ENCODE measurements around the gene PPP1R9A. TPM values are rescaled to one million over a fixed set of nuclear protein-coding genes. Genes with fewer than 3 reads are reported as not detected.

The PPP1R9A gene
- polyA plus RNA-seq, 1 donor (not counting 4 experiments of a cell fraction or from before 2014, with no cell fraction given), result 0.01 TPM

DNA sequence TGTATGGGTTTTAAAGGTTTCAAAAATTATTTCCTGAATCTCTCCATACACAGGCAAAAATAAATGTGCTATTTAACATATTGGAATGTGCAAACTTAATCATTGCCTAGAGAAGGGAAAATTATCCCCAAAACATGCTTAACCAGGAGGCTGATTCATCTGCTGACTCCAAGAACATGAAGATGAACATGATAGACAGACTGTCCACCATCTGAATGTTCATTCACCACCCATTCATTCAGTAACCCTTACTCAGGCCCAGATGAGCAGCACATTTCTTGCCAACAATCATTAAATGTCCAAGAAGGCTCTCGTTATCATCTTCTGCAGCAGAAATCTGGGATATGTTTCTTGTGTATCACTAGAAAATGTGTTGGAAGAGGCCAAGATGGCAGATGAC, 110.6 kb downstream of the PPP1R9A start:
- Histone ChIP-seq H4K20me1 (ENCODE audit: control insufficient read depth, extremely low read depth, insufficient read depth, low read length) (no peaks in the 10 kb centered on the region), H3K9me3 (ENCODE audit: control insufficient read depth, low read depth, low read length) (no peaks in the 10 kb centered on the region), H3K27me3 (ENCODE audit: control insufficient read depth, extremely low read depth, insufficient read depth, low read length) (no peaks in the 10 kb centered on the region), H3K36me3 (ENCODE audit: control insufficient read depth in 2 of 2, extremely low read depth in 1 of 2, insufficient read depth in 2 of 2, low read length in 2 of 2) (no peaks in the 10 kb centered on the region), H3K9me1 (ENCODE audit: control insufficient read depth, extremely low read depth, insufficient read depth, low read length) (no peaks in the 10 kb centered on the region), H3K79me2 (ENCODE audit: control insufficient read depth, insufficient read depth, low read length) (no peaks in the 10 kb centered on the region), H3K4me2 (ENCODE audit: control insufficient read depth, extremely low read depth, insufficient read depth, low read depth, low read length) (no peak overlapping the region), H3K9ac (ENCODE audit: control insufficient read depth, extremely low read depth, insufficient read depth, low read length) (no peak overlapping the region), H3K4me1 (ENCODE audit: control insufficient read depth, extremely low read depth, insufficient read depth, low read length) (no peaks in the 10 kb centered on the region), H2AFZ (ENCODE audit: control insufficient read depth, low read length) (no peak overlapping the region), H3K27ac (ENCODE audit: control insufficient read depth, insufficient read depth, low read length) (no peak overlapping the region), H3K4me3 (ENCODE audit: control insufficient read depth in 2 of 3, extremely low read depth in 1 of 3, insufficient read depth in 2 of 3, low read depth in 1 of 3, low read length in 3 of 3) (no peak overlapping the region)
- no peak for DNase-seq (ENCODE audit: low read depth, low spot score)
- FAIRE-seq, result no peak
- dilution Hi-C loops (cut with MboI; ENCODE audit: extremely low pct_ligation_motif_present, low sequenced_read_pairs), result no loop called here
- no peak for TF ChIP-seq CTCF (optimal IDR thresholded peaks at IDR 0.05 in 1 of 3, IDR thresholded peaks at IDR 0.05 in 1 of 3, conservative IDR thresholded peaks at IDR 0.05 in 1 of 3; ENCODE audit: extremely low read depth in 1 of 3, insufficient read depth in 2 of 3, low read length in 3 of 3)
- TF ChIP-seq EZH2 (IDR thresholded peaks at IDR 0.05; ENCODE audit: low read length), result no peak

GRCh38 chr7:95026018-95026417, 118.6 kb downstream of the PPP1R9A start:
- TF ChIP-seq CTCF (optimal IDR thresholded peaks at IDR 0.05 in 1 of 3, IDR thresholded peaks at IDR 0.05 in 1 of 3, conservative IDR thresholded peaks at IDR 0.05 in 1 of 3; ENCODE audit: extremely low read depth in 1 of 3, insufficient read depth in 2 of 3, low read length in 3 of 3) (no peak), EZH2 (IDR thresholded peaks at IDR 0.05; ENCODE audit: low read length) (no peak)
- no peak for FAIRE-seq

More at GRCh38 chr7:95026018-95026417, 118.6 kb downstream of the PPP1R9A start:
- no peak overlapping the region for H2AFZ ChIP-seq (ENCODE audit: control insufficient read depth, low read length)
- no peaks in the 10 kb centered on the region for H3K36me3 ChIP-seq (ENCODE audit: control insufficient read depth in 2 of 2, extremely low read depth in 1 of 2, insufficient read depth in 2 of 2, low read length in 2 of 2)
- dilution Hi-C loops (cut with MboI; ENCODE audit: extremely low pct_ligation_motif_present, low sequenced_read_pairs), result no loop called here
- DNase-seq (ENCODE audit: low read depth, low spot score), result no peak
- no peaks in the 10 kb centered on the region for H3K4me1 ChIP-seq (ENCODE audit: control insufficient read depth, extremely low read depth, insufficient read depth, low read length)
- no peak overlapping the region for H3K4me3 ChIP-seq (ENCODE audit: control insufficient read depth in 2 of 3, extremely low read depth in 1 of 3, insufficient read depth in 2 of 3, low read depth in 1 of 3, low read length in 3 of 3)
- H3K9me1 ChIP-seq (ENCODE audit: control insufficient read depth, extremely low read depth, insufficient read depth, low read length), result no peaks in the 10 kb centered on the region
- H4K20me1 ChIP-seq (ENCODE audit: control insufficient read depth, extremely low read depth, insufficient read depth, low read length), result no peaks in the 10 kb centered on the region
- no peaks in the 10 kb centered on the region for H3K27me3 ChIP-seq (ENCODE audit: control insufficient read depth, extremely low read depth, insufficient read depth, low read length)
- H3K4me2 ChIP-seq (ENCODE audit: control insufficient read depth, extremely low read depth, insufficient read depth, low read depth, low read length), result no peak overlapping the region
- H3K9me3 ChIP-seq (ENCODE audit: control insufficient read depth, low read depth, low read length), result no peaks in the 10 kb centered on the region
- no peak overlapping the region for H3K27ac ChIP-seq (ENCODE audit: control insufficient read depth, insufficient read depth, low read length)
- no peaks in the 10 kb centered on the region for H3K79me2 ChIP-seq (ENCODE audit: control insufficient read depth, insufficient read depth, low read length)
- no peak overlapping the region for H3K9ac ChIP-seq (ENCODE audit: control insufficient read depth, extremely low read depth, insufficient read depth, low read length)

All from keratinocyte (primary cell).